ENCODE results near the gene ABTB1.

Gene ABTB1

DNA sequence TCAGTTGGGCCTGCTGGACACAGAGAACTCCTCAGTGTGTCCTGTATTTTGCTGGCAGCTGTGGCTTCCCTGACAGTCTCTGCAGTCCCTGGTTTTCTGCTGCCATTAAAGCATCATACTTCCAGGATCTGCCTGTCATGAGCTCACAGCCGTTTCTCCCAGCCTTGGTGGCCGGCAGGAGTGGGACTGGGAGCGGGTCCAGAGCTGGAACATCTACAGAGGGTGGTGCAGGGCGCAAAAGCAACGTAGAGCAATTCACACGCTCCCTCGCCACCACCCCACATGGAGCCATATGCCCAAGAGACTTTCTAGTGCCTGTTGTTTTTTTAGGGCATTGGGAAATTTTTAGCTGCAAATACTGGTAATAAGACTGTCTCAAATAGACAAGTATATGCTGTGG lies 33.6 kb downstream of the ABTB1 start:
- no peak overlapping the region for H3K27ac ChIP-seq (ENCODE audit: low read depth, low read length)
- no peak overlapping the region for H4K12ac ChIP-seq (ENCODE audit: low read depth, low read length)
- H3K18ac ChIP-seq (ENCODE audit: low read length), result no peak overlapping the region
- H2BK12ac ChIP-seq (ENCODE audit: low read length), result no peak overlapping the region
- H3K79me1 ChIP-seq (ENCODE audit: low read length), result no peaks in the 10 kb centered on the region
- H4K8ac ChIP-seq (ENCODE audit: low read depth, low read length), result no peak overlapping the region
- H3K79me2 ChIP-seq (ENCODE audit: control insufficient read depth, insufficient read depth, low read length, poor library complexity), result no peaks in the 10 kb centered on the region
- H4K91ac ChIP-seq (ENCODE audit: low read depth, low read length), result no peak overlapping the region
- H2BK120ac ChIP-seq (ENCODE audit: insufficient read depth, low read length, poor library complexity), result no peak overlapping the region
- H2AK5ac ChIP-seq (ENCODE audit: low read length), result no peak overlapping the region
- H3K23ac ChIP-seq (ENCODE audit: low read length), result no peak overlapping the region
- DNase-seq, result no peak
- no peak overlapping the region for H3K14ac ChIP-seq (ENCODE audit: low read length)
- no peak overlapping the region for H3K9ac ChIP-seq (ENCODE audit: low read length)
- no peaks in the 10 kb centered on the region for H3K27me3 ChIP-seq (ENCODE audit: insufficient read depth, low read length)
- H3K9me3 ChIP-seq (ENCODE audit: insufficient read depth, low read depth, low read length), result peaks cover 3% of the 10 kb centered on the region
- no peak overlapping the region for H2AFZ ChIP-seq (ENCODE audit: insufficient read depth, low read length, poor library complexity)
- H3K4me1 ChIP-seq (ENCODE audit: control insufficient read depth in 1 of 2, insufficient read depth in 2 of 2, low read length in 2 of 2), result no peaks in the 10 kb centered on the region
- H3K4me3 ChIP-seq (ENCODE audit: low read depth, low read length), result no peak overlapping the region
- no peaks in the 10 kb centered on the region for H3K36me3 ChIP-seq (ENCODE audit: control insufficient read depth in 1 of 2, insufficient read depth in 2 of 2, low read length in 2 of 2)
- no peak overlapping the region for H2BK5ac ChIP-seq (ENCODE audit: low read depth, low read length, poor library complexity)
- no peak overlapping the region for H3K4ac ChIP-seq (ENCODE audit: low read depth, low read length)
- WGBS (ENCODE audit: extremely low coverage, insufficient coverage, insufficient read length), result no CpG with 5 or more reads among the region's 7 CpGs
- no peak overlapping the region for H3K4me2 ChIP-seq (ENCODE audit: low read length)

- DNase-seq, result no peak
- no CpG with 5 or more reads among the region's 16 CpGs for WGBS (ENCODE audit: extremely low coverage, insufficient coverage, insufficient read length)
- H3K79me2 ChIP-seq (ENCODE audit: control insufficient read depth, insufficient read depth, low read length, poor library complexity), result no peaks in the 10 kb centered on the region
Observed at GRCh38 chr3:127706785-127707351, 34.1 kb downstream of the ABTB1 start.

GRCh38 chr3:127707851-127708411 lies 35.2 kb downstream of the ABTB1 start:
- no peak overlapping the region for H4K12ac ChIP-seq (ENCODE audit: low read depth, low read length)
- H2BK12ac ChIP-seq (ENCODE audit: low read length), result no peak overlapping the region
- H3K27me3 ChIP-seq (ENCODE audit: insufficient read depth, low read length), result no peaks in the 10 kb centered on the region
- no peak overlapping the region for H2AFZ ChIP-seq (ENCODE audit: insufficient read depth, low read length, poor library complexity)
- no peak overlapping the region for H3K18ac ChIP-seq (ENCODE audit: low read length)
- no peak overlapping the region for H4K8ac ChIP-seq (ENCODE audit: low read depth, low read length)
- no peak overlapping the region for H3K9ac ChIP-seq (ENCODE audit: low read length)
- H3K36me3 ChIP-seq (ENCODE audit: control insufficient read depth in 1 of 2, insufficient read depth in 2 of 2, low read length in 2 of 2), result no peaks in the 10 kb centered on the region
- no peak overlapping the region for H3K14ac ChIP-seq (ENCODE audit: low read length)
- no peak overlapping the region for H4K91ac ChIP-seq (ENCODE audit: low read depth, low read length)
- no peaks in the 10 kb centered on the region for H3K79me2 ChIP-seq (ENCODE audit: control insufficient read depth, insufficient read depth, low read length, poor library complexity)
- no peak overlapping the region for H3K23ac ChIP-seq (ENCODE audit: low read length)
- H3K4me2 ChIP-seq (ENCODE audit: low read length), result no peak overlapping the region
- no peak overlapping the region for H2AK5ac ChIP-seq (ENCODE audit: low read length)
- no peaks in the 10 kb centered on the region for H3K4me1 ChIP-seq (ENCODE audit: control insufficient read depth in 1 of 2, insufficient read depth in 2 of 2, low read length in 2 of 2)
- no peaks in the 10 kb centered on the region for H3K9me3 ChIP-seq (ENCODE audit: insufficient read depth, low read depth, low read length)
- no peak overlapping the region for H3K27ac ChIP-seq (ENCODE audit: low read depth, low read length)
- DNase-seq, result no peak
- no peak overlapping the region for H2BK5ac ChIP-seq (ENCODE audit: low read depth, low read length, poor library complexity)
- H3K79me1 ChIP-seq (ENCODE audit: low read length), result no peaks in the 10 kb centered on the region
- H3K4ac ChIP-seq (ENCODE audit: low read depth, low read length), result no peak overlapping the region
- no peak overlapping the region for H2BK120ac ChIP-seq (ENCODE audit: insufficient read depth, low read length, poor library complexity)
- WGBS (ENCODE audit: extremely low coverage, insufficient coverage, insufficient read length), result no CpG with 5 or more reads among the region's 13 CpGs
- H3K4me3 ChIP-seq (ENCODE audit: low read depth, low read length), result no peak overlapping the region

More at GRCh38 chr3:127706785-127707351, 34.1 kb downstream of the ABTB1 start:
- no peaks in the 10 kb centered on the region for H3K79me1 ChIP-seq (ENCODE audit: low read length)
- no peak overlapping the region for H3K4me3 ChIP-seq (ENCODE audit: low read depth, low read length)
- H3K9me3 ChIP-seq (ENCODE audit: insufficient read depth, low read depth, low read length), result no peaks in the 10 kb centered on the region
- H2AK5ac ChIP-seq (ENCODE audit: low read length), result no peak overlapping the region
- no peak overlapping the region for H3K9ac ChIP-seq (ENCODE audit: low read length)
- no peak overlapping the region for H4K91ac ChIP-seq (ENCODE audit: low read depth, low read length)
- no peak overlapping the region for H2BK120ac ChIP-seq (ENCODE audit: insufficient read depth, low read length, poor library complexity)
- H3K4me1 ChIP-seq (ENCODE audit: control insufficient read depth in 1 of 2, insufficient read depth in 2 of 2, low read length in 2 of 2), result no peaks in the 10 kb centered on the region
- no peaks in the 10 kb centered on the region for H3K36me3 ChIP-seq (ENCODE audit: control insufficient read depth in 1 of 2, insufficient read depth in 2 of 2, low read length in 2 of 2)
- H2BK5ac ChIP-seq (ENCODE audit: low read depth, low read length, poor library complexity), result no peak overlapping the region
- no peak overlapping the region for H3K18ac ChIP-seq (ENCODE audit: low read length)
- H3K23ac ChIP-seq (ENCODE audit: low read length), result no peak overlapping the region
- H3K4ac ChIP-seq (ENCODE audit: low read depth, low read length), result no peak overlapping the region
- H2AFZ ChIP-seq (ENCODE audit: insufficient read depth, low read length, poor library complexity), result no peak overlapping the region
- no peaks in the 10 kb centered on the region for H3K27me3 ChIP-seq (ENCODE audit: insufficient read depth, low read length)
- no peak overlapping the region for H3K27ac ChIP-seq (ENCODE audit: low read depth, low read length)
- no peak overlapping the region for H3K14ac ChIP-seq (ENCODE audit: low read length)
- H4K8ac ChIP-seq (ENCODE audit: low read depth, low read length), result no peak overlapping the region
- H4K12ac ChIP-seq (ENCODE audit: low read depth, low read length), result no peak overlapping the region
- no peak overlapping the region for H2BK12ac ChIP-seq (ENCODE audit: low read length)
- no peak overlapping the region for H3K4me2 ChIP-seq (ENCODE audit: low read length)

DNA sequence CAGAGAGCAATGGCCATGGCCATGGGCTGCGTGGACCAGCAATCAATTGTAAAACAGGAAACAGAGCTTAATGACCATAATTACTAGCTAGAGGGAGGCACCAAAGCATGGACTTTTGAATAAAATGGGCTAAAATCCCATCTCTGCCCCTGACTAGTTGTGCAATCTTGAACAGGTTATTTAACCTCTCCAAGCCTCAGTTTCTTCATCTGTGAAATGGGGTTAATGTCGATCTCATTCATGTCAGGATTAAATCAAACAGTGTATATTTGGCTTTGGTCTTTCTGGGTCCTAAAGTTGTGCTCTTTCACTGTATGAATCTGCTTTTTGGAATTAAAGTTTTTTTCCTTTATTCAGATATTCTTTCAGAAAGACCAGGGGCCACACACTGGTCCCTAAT lies 36.1 kb downstream of the ABTB1 start:
- Histone ChIP-seq H3K27me3 (ENCODE audit: insufficient read depth, low read length) (no peaks in the 10 kb centered on the region), H3K14ac (ENCODE audit: low read length) (no peak overlapping the region), H3K36me3 (ENCODE audit: control insufficient read depth in 1 of 2, insufficient read depth in 2 of 2, low read length in 2 of 2) (no peaks in the 10 kb centered on the region), H4K12ac (ENCODE audit: low read depth, low read length) (no peak overlapping the region), H3K18ac (ENCODE audit: low read length) (no peak overlapping the region), H3K23ac (ENCODE audit: low read length) (no peak overlapping the region), H3K9ac (ENCODE audit: low read length) (no peak overlapping the region), H3K9me3 (ENCODE audit: insufficient read depth, low read depth, low read length) (no peaks in the 10 kb centered on the region), H4K8ac (ENCODE audit: low read depth, low read length) (no peak overlapping the region), H3K4me1 (ENCODE audit: control insufficient read depth in 1 of 2, insufficient read depth in 2 of 2, low read length in 2 of 2) (no peaks in the 10 kb centered on the region), H3K4me3 (ENCODE audit: low read depth, low read length) (no peak overlapping the region), H2BK5ac (ENCODE audit: low read depth, low read length, poor library complexity) (no peak overlapping the region), H3K4ac (ENCODE audit: low read depth, low read length) (no peak overlapping the region), H3K4me2 (ENCODE audit: low read length) (no peak overlapping the region), H2AFZ (ENCODE audit: insufficient read depth, low read length, poor library complexity) (no peak overlapping the region), H3K27ac (ENCODE audit: low read depth, low read length) (no peak overlapping the region), H2BK12ac (ENCODE audit: low read length) (no peak overlapping the region), H4K91ac (ENCODE audit: low read depth, low read length) (no peak overlapping the region), H2AK5ac (ENCODE audit: low read length) (no peak overlapping the region), H2BK120ac (ENCODE audit: insufficient read depth, low read length, poor library complexity) (no peak overlapping the region), H3K79me1 (ENCODE audit: low read length) (no peaks in the 10 kb centered on the region), H3K79me2 (ENCODE audit: control insufficient read depth, insufficient read depth, low read length, poor library complexity) (no peaks in the 10 kb centered on the region)
- DNase-seq, result no peak
- WGBS (ENCODE audit: extremely low coverage, insufficient coverage, insufficient read length), result no CpG with 5 or more reads among the region's 2 CpGs

Data from trophoblast cell (in vitro differentiated cells and primary cell).